BE2C (cell line): Measurements from ENCODE around the gene ALDOC.

Experiments
- DNase-seq: peaks from one replicate; pipeline ENCODE4 v3.0.0-alpha.2; 2020
- H3K27me3 ChIP-seq: fragments of 250-450 bp; sonication (Bioruptor Pico); 2 replicates; pipeline ENCODE4 v1.5.1; 2020; ENCODE audit warnings: mild to moderate bottlenecking
- H3K36me3 ChIP-seq: fragments of 250-450 bp; sonication (Bioruptor Pico); 2 replicates; pipeline ENCODE4 v1.5.1; 2020; ENCODE audit warnings: mild to moderate bottlenecking
- H3K4me1 ChIP-seq: fragments of 250-450 bp; sonication (Bioruptor Pico); 2 replicates; pipeline ENCODE4 v1.5.1; 2020
- H3K4me3 ChIP-seq: 2 replicates; pipeline ENCODE4 v1.5.1; 2011; ENCODE audit warnings: low read depth, low read length
- H3K9me3 ChIP-seq: fragments of 250-450 bp; sonication (Bioruptor Pico); 2 replicates; pipeline ENCODE4 v1.5.1; 2020
- CTCF ChIP-seq: IDR thresholded peaks from 2 replicates; pipeline ENCODE4 v1.5.1; 2012; ENCODE audit warnings: mild to moderate bottlenecking, low read depth, low read length

Gene ALDOC

GRCh38 chr17:28573521-28573920 is 3.2 kb downstream of the ALDOC start:
- no peak for TF ChIP-seq CTCF
- Histone ChIP-seq H3K36me3 (peaks cover 5% of the 10 kb centered on the region), H3K4me3 (no peak overlapping the region), H3K9me3 (no peaks in the 10 kb centered on the region), H3K27me3 (no peaks in the 10 kb centered on the region), H3K4me1 (peaks cover 12% of the 10 kb centered on the region)
- DNase-seq = no peak

- Histone ChIP-seq H3K4me3 (no peak overlapping the region), H3K27me3 (no peaks in the 10 kb centered on the region), H3K36me3 (peaks cover under 1% of the 10 kb centered on the region), H3K4me1 (peaks cover 12% of the 10 kb centered on the region), H3K9me3 (no peaks in the 10 kb centered on the region)
- TF ChIP-seq CTCF = no peak
- DNase-seq = no peak
These were observed 3.7 kb downstream of the ALDOC start for GRCh38 chr17:28573040-28573380.

- TF ChIP-seq CTCF = no peak
- Histone ChIP-seq H3K36me3 (no peaks in the 10 kb centered on the region; the same call in 1 of the 2 replicates), H3K4me3 (no peak overlapping the region; the same call in 1 of the 2 replicates), H3K4me1 (peaks cover 12% of the 10 kb centered on the region), H3K27me3 (no peaks in the 10 kb centered on the region), H3K9me3 (no peaks in the 10 kb centered on the region)
- no peak for DNase-seq
These were observed 4.2 kb downstream of the ALDOC start for GRCh38 chr17:28572259-28573039.

- H3K27me3 ChIP-seq = no peaks in the 10 kb centered on the region
- peak; percentile 93 for DNase-seq
- no peaks in the 10 kb centered on the region for H3K9me3 ChIP-seq
- peak within 1 kb of the TSS; percentile 88 for H3K4me3 ChIP-seq
- H3K4me1 ChIP-seq = peaks cover 7% of the 10 kb centered on the region; the same call in 1 of the 2 replicates
- no peak for TF ChIP-seq CTCF
- no peaks in the 10 kb centered on the region; the same call in 1 of the 2 replicates for H3K36me3 ChIP-seq
These were observed 5.2 kb downstream of the ALDOC start, which contains the start of gene PIGS for GRCh38 chr17:28571361-28572122. PIGS (minus strand) TSS chr17:28571524; CDS start chr17:28571496, 28 bp downstream.

GRCh38 chr17:28570716-28571360 is 5.9 kb downstream of the ALDOC start:
- no peaks in the 10 kb centered on the region; the same call in 1 of the 2 replicates for H3K36me3 ChIP-seq
- no peak for TF ChIP-seq CTCF
- no peaks in the 10 kb centered on the region for H3K27me3 ChIP-seq
- peaks cover 4% of the 10 kb centered on the region; the same call in 1 of the 2 replicates for H3K4me1 ChIP-seq
- peak; percentile 48 for DNase-seq
- H3K9me3 ChIP-seq = no peaks in the 10 kb centered on the region
- peak overlapping the region; percentile 88 for H3K4me3 ChIP-seq
